RPMI8226 (cell line): ENCODE data around the gene LRRN3.

Experiments
- DNase-seq: peaks from one replicate; pipeline ENCODE4 v3.0.0-alpha.2; 2015

LRRN3 gene

DNA sequence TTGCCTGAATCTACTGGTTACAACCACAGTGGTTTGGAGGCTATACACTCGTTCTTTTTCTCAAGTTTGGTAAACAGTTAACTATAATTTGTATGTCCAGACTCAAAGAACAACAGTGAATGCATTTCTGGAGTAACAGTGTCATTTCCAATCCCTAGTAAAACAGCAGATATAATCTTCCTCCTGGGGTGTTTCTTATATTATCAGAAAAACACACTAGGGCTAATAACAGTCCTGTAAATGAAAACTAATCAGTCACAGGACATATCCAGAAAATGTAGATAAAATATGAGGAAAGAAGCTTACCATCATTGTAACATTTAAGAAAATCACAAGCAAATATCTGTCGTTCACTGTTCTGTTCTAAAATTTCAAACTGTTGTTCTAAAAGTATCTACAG lies 82.6 kb downstream of the LRRN3 start:
- DNase-seq, result no peak

DNA sequence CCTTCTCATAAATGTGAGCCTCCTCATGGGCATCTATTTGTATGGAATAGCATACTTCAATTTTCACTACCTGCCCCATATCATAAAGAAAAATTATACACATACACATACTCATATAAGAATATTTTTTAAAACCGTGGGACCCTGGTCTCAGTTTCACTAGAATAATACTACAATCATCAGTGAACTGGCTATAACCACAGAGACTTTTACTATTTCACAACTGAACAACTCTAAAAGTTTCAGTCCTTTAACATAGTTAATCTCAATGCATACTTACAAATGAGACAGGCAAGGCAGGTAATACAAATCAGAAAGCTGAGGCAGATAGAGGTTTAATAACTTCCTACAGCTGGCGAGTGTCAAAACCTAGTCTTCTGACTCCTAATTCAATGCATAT lies 83.1 kb downstream of the LRRN3 start:
- no peak for DNase-seq

DNA sequence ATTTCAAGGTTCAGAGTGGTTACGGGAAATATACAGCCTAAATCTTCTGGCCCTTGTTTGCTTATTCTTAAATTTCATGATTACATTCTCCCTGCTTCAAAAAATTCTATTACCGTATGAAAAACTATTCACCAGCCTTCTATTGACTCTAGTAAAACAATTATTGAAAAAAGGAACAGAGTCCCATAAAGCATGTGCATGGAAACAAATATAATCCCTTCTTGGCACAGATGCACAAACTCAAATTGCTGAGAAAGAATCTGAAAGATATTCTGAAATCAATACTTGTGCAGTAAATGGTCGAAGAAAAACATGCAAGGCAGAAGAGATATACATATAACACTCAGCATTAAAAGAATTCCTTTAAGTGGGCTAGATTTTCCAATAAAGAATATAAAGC lies 83.6 kb downstream of the LRRN3 start:
- DNase-seq, result no peak
